KOPT-K1 (cell line): Measurements from ENCODE around the gene SCP2.
"Not testable (repeated sequence)": the region's sequence is repeated elsewhere in the genome, so short reads cannot be mapped to it uniquely, and the experiment has no call there.

Experiments used
- H3K27ac ChIP-seq: fragments of 200-600 bp; sonication (generic); 2 replicates; pipeline ENCODE4 v1.5.1; 2016; ENCODE audit warnings: antibody characterized with exemption, mild to moderate bottlenecking, low read depth, low read length; ENCODE audit not compliant: poor library complexity, severe bottlenecking
- H3K36me3 ChIP-seq: fragments of 200-600 bp; sonication (generic); 2 replicates; pipeline ENCODE4 v1.5.1; 2017; ENCODE audit warnings: antibody characterized with exemption, mild to moderate bottlenecking, low read length, moderate library complexity; ENCODE audit not compliant: insufficient read depth
- H3K9me3 ChIP-seq: fragments of 200-600 bp; sonication (generic); 2 replicates; pipeline ENCODE4 v1.5.1; 2017; ENCODE audit warnings: antibody characterized with exemption, low read length, mild to moderate bottlenecking; ENCODE audit not compliant: insufficient read depth, poor library complexity, severe bottlenecking

Gene SCP2

GRCh38 chr1:52929019-52929418 is 1.9 kb downstream of the SCP2 start:
- Histone ChIP-seq H3K36me3 (no peaks in the 10 kb centered on the region), H3K9me3 (no peaks in the 10 kb centered on the region), H3K27ac (no peak overlapping the region)

GRCh38 chr1:52937433-52938182 is 10.5 kb downstream of the SCP2 start:
- Histone ChIP-seq H3K9me3 (no peaks in the 10 kb centered on the region), H3K27ac (no peak overlapping the region), H3K36me3 (no peaks in the 10 kb centered on the region)

GRCh38 chr1:52938183-52938451 is 11.0 kb downstream of the SCP2 start:
- H3K27ac ChIP-seq = no peak overlapping the region
- H3K9me3 ChIP-seq = no peaks in the 10 kb centered on the region
- H3K36me3 ChIP-seq = no peaks in the 10 kb centered on the region

GRCh38 chr1:52943876-52944416 is 16.9 kb downstream of the SCP2 start:
- Histone ChIP-seq H3K27ac (no peak overlapping the region), H3K36me3 (no peaks in the 10 kb centered on the region), H3K9me3 (no peaks in the 10 kb centered on the region)

- H3K36me3 ChIP-seq = no peaks in the 10 kb centered on the region; the same call in 1 of the 2 replicates
- H3K9me3 ChIP-seq = no peaks in the 10 kb centered on the region
- no peak overlapping the region for H3K27ac ChIP-seq
These were observed 17.5 kb downstream of the SCP2 start for GRCh38 chr1:52944566-52944965.

- Histone ChIP-seq H3K27ac (no peak overlapping the region), H3K36me3 (no peaks in the 10 kb centered on the region; the same call in 1 of the 2 replicates), H3K9me3 (no peaks in the 10 kb centered on the region)
These were observed 20.4 kb downstream of the SCP2 start for GRCh38 chr1:52947490-52947889.

GRCh38 chr1:52949602-52950001 is 22.5 kb downstream of the SCP2 start:
- H3K36me3 ChIP-seq, H3K9me3 ChIP-seq, H3K27ac ChIP-seq: not testable (repeated sequence)

- H3K9me3 ChIP-seq = no peaks in the 10 kb centered on the region
- no peaks in the 10 kb centered on the region; the same call in 1 of the 2 replicates for H3K36me3 ChIP-seq
These were observed 25.0 kb downstream of the SCP2 start for GRCh38 chr1:52952112-52952511.

GRCh38 chr1:52955129-52955970 is 28.3 kb downstream of the SCP2 start:
- H3K27ac ChIP-seq = no peak overlapping the region
- no peaks in the 10 kb centered on the region for H3K36me3 ChIP-seq
- H3K9me3 ChIP-seq = no peaks in the 10 kb centered on the region

More at GRCh38 chr1:52952112-52952511, 25.0 kb downstream of the SCP2 start:
- H3K27ac ChIP-seq = no peak overlapping the region

GRCh38 chr1:52963101-52963500 is 36.0 kb downstream of the SCP2 start:
- Histone ChIP-seq H3K36me3 (no peaks in the 10 kb centered on the region), H3K9me3 (no peaks in the 10 kb centered on the region), H3K27ac (no peak overlapping the region)

GRCh38 chr1:52967666-52968065 is 40.6 kb downstream of the SCP2 start:
- Histone ChIP-seq H3K36me3 (no peaks in the 10 kb centered on the region), H3K9me3 (no peaks in the 10 kb centered on the region), H3K27ac (no peak overlapping the region)

- H3K27ac ChIP-seq, H3K36me3 ChIP-seq, H3K9me3 ChIP-seq: not testable (repeated sequence)
These were observed 42.2 kb downstream of the SCP2 start for GRCh38 chr1:52969234-52969633.

- H3K9me3 ChIP-seq = no peaks in the 10 kb centered on the region
- H3K27ac ChIP-seq = no peak overlapping the region
- no peaks in the 10 kb centered on the region for H3K36me3 ChIP-seq
These were observed 43.1 kb downstream of the SCP2 start for GRCh38 chr1:52970149-52970548.

- H3K9me3 ChIP-seq = no peaks in the 10 kb centered on the region
- no peak overlapping the region for H3K27ac ChIP-seq
- no peaks in the 10 kb centered on the region for H3K36me3 ChIP-seq
These were observed 46.8 kb downstream of the SCP2 start for GRCh38 chr1:52973841-52974240.

GRCh38 chr1:52976183-52977035 is 49.3 kb downstream of the SCP2 start:
- no peaks in the 10 kb centered on the region for H3K36me3 ChIP-seq
- H3K27ac ChIP-seq = no peak overlapping the region

More at GRCh38 chr1:52976183-52977035, 49.3 kb downstream of the SCP2 start:
- H3K9me3 ChIP-seq = no peaks in the 10 kb centered on the region
